Esophagus (tissue), 2 donors: ENCODE data around the gene CBX8. TPM values are rescaled to one million over a fixed set of nuclear protein-coding genes. Genes with fewer than 3 reads are reported as not detected.

Experiments
- H3K27ac ChIP-seq, 2 donors: one replicate each; pipeline ENCODE4 v1.5.1; 2013; ENCODE audit warnings: low read depth in 2 of 2, mild to moderate bottlenecking in 2 of 2, inconsistent platforms in 1 of 2, low read length in 1 of 2, moderate library complexity in 1 of 2
- H3K27me3 ChIP-seq, 2 donors: one replicate each; pipeline ENCODE4 v1.6.1; 2013; ENCODE audit warnings: low read length in 2 of 2, control low read depth in 1 of 2, mild to moderate bottlenecking in 1 of 2; ENCODE audit not compliant: insufficient read depth in 2 of 2, control insufficient read depth in 1 of 2
- H3K36me3 ChIP-seq, 2 donors: one replicate each; pipeline ENCODE4 v1.6.1; 2013; ENCODE audit warnings: low read length in 1 of 2; ENCODE audit not compliant: control insufficient read depth in 2 of 2, insufficient read depth in 2 of 2
- H3K4me1 ChIP-seq, 2 donors: one replicate each; pipeline ENCODE4 v1.6.1; 2013; ENCODE audit warnings: low read length in 1 of 2; ENCODE audit not compliant: control insufficient read depth in 2 of 2, insufficient read depth in 2 of 2
- H3K4me3 ChIP-seq, 2 donors: one replicate each; pipeline ENCODE4 v1.5.1; 2013; ENCODE audit warnings: low read length in 2 of 2, mild to moderate bottlenecking in 2 of 2, low read depth in 1 of 2, moderate library complexity in 1 of 2
- H3K9me3 ChIP-seq, 2 donors: one replicate each; pipeline ENCODE4 v1.6.1; 2013; ENCODE audit warnings: mild to moderate bottlenecking in 2 of 2, low read depth in 1 of 2, low read length in 1 of 2, moderate library complexity in 1 of 2; ENCODE audit not compliant: control insufficient read depth in 2 of 2, insufficient read depth in 1 of 2
- whole genome bisulfite sequencing, 2 donors: extraction: QIAGEN DNeasy Blood & Tissue Kit; methylation state at CpG; one replicate each; pipeline ENCODE4 v1.1.7; 2013; 5-methylcytosine and 5-hydroxymethylcytosine counted together
- polyA plus RNA-seq, 2 donors: library from polyadenylated mRNA; stranded (reverse); fragments of 200-250 nt; gene quantifications; one replicate each; pipeline ENCODE4 v1.2.3, GENCODE V29; 2013
- donor health status: healthy with polysubstance abuse.
- donor health status: Bipolar disorder and iron deficiency.

The CBX8 gene
- polyA plus RNA-seq, 2 donors = 2.2 to 3.2 TPM

GRCh38 chr17:79840989-79841286 lies 44.1 kb upstream of the CBX8 start:
- Histone ChIP-seq H3K36me3 (peaks cover 0 to 3% of the 10 kb centered on the region in 2 donors), H3K4me1 (peaks cover 8 to 32% of the 10 kb centered on the region in 2 donors), H3K27me3 (peaks cover 0 to 22% of the 10 kb centered on the region in 2 donors), H3K9me3 (peaks cover 0 to 5% of the 10 kb centered on the region in 2 donors), H3K27ac (no peak overlapping the region), H3K4me3 (no peak overlapping the region)
- WGBS, 2 donors = 3% methylated on average over 19 of the region's 19 CpGs

- WGBS, 2 donors = 6 to 7% methylated on average over 72 to 74 of the region's 74 CpGs
- Histone ChIP-seq H3K4me1 (peaks cover 8 to 34% of the 10 kb centered on the region in 2 donors), H3K27ac (peak overlapping the region; percentile 97 to 99), H3K36me3 (peaks cover 0 to 5% of the 10 kb centered on the region in 2 donors), H3K4me3 (peak overlapping the region; percentile 32 to 80), H3K9me3 (peaks cover 0 to 5% of the 10 kb centered on the region in 2 donors), H3K27me3 (peaks cover 0 to 22% of the 10 kb centered on the region in 2 donors)
These were observed 43.6 kb upstream of the CBX8 start for GRCh38 chr17:79840269-79840988.

- peaks cover 0 to 5% of the 10 kb centered on the region in 2 donors for H3K9me3 ChIP-seq
- peak within 1 kb of the TSS; percentile 97 to 99 for H3K27ac ChIP-seq
- peaks cover 0 to 14% of the 10 kb centered on the region in 2 donors for H3K36me3 ChIP-seq
- peak within 1 kb of the TSS; percentile 66 to 80 for H3K4me3 ChIP-seq
- H3K27me3 ChIP-seq = peaks cover 0 to 22% of the 10 kb centered on the region in 2 donors
- WGBS, 2 donors = 1 to 2% methylated on average over 58 to 103 of the region's 103 CpGs
- H3K4me1 ChIP-seq = peaks cover 4 to 35% of the 10 kb centered on the region in 2 donors
These were observed 42.7 kb upstream of the CBX8 start, which contains the start of gene CBX4 for GRCh38 chr17:79839356-79840268. TSS of gene CBX4 (minus strand) at chr17:79839440. CDS start at chr17:79839251, 189 bp downstream.

- 1 to 2% methylated on average over 30 to 66 of the region's 67 CpGs for WGBS, 2 donors
- Histone ChIP-seq H3K4me1 (peaks cover 5 to 33% of the 10 kb centered on the region in 2 donors), H3K9me3 (peaks cover 0 to 5% of the 10 kb centered on the region in 2 donors), H3K27ac (peak overlapping the region; percentile 97 to 99), H3K4me3 (peak overlapping the region; percentile 66 to 80), H3K36me3 (peaks cover 3 to 23% of the 10 kb centered on the region in 2 donors), H3K27me3 (peaks cover 0 to 22% of the 10 kb centered on the region in 2 donors)
These were observed 41.8 kb upstream of the CBX8 start for GRCh38 chr17:79838522-79839274.

- 1 to 2% methylated on average over 30 of the region's 30 CpGs for WGBS, 2 donors
- Histone ChIP-seq H3K27ac (peak overlapping the region; percentile 97 to 99), H3K27me3 (peaks cover 0 to 18% of the 10 kb centered on the region in 2 donors), H3K36me3 (peaks cover 5 to 25% of the 10 kb centered on the region in 2 donors), H3K4me3 (peak overlapping the region; percentile 66 to 80), H3K4me1 (peaks cover 5 to 33% of the 10 kb centered on the region in 2 donors), H3K9me3 (peaks cover 0 to 5% of the 10 kb centered on the region in 2 donors)
These were observed 41.1 kb upstream of the CBX8 start for GRCh38 chr17:79837888-79838521.

GRCh38 chr17:79836972-79837887 lies 40.4 kb upstream of the CBX8 start:
- H3K27ac ChIP-seq = peak overlapping the region; percentile 97 to 99
- WGBS, 2 donors = 13 to 15% methylated on average over 41 of the region's 41 CpGs
- H3K4me3 ChIP-seq = peak overlapping the region; percentile 66 to 80
- peaks cover 0 to 14% of the 10 kb centered on the region in 2 donors for H3K27me3 ChIP-seq
- H3K36me3 ChIP-seq = peaks cover 5 to 25% of the 10 kb centered on the region in 2 donors
- H3K4me1 ChIP-seq = peaks cover 11 to 31% of the 10 kb centered on the region in 2 donors
- H3K9me3 ChIP-seq = peaks cover 0 to 5% of the 10 kb centered on the region in 2 donors

- WGBS, 2 donors = 31 to 39% methylated on average over 18 of the region's 18 CpGs
- H3K27ac ChIP-seq = peak overlapping the region; percentile 97 to 99
- H3K4me3 ChIP-seq = peak overlapping the region; percentile 66 to 80
- H3K4me1 ChIP-seq = peaks cover 11 to 37% of the 10 kb centered on the region in 2 donors
- peaks cover 0 to 5% of the 10 kb centered on the region in 2 donors for H3K9me3 ChIP-seq
- H3K27me3 ChIP-seq = peaks cover 0 to 7% of the 10 kb centered on the region in 2 donors
- peaks cover 5 to 25% of the 10 kb centered on the region in 2 donors for H3K36me3 ChIP-seq
These were observed 39.7 kb upstream of the CBX8 start for GRCh38 chr17:79836510-79836971.

GRCh38 chr17:79835953-79836509 lies 39.2 kb upstream of the CBX8 start:
- peaks cover 5 to 25% of the 10 kb centered on the region in 2 donors for H3K36me3 ChIP-seq
- peak overlapping the region; percentile 97 to 99 for H3K27ac ChIP-seq
- H3K27me3 ChIP-seq = peaks cover 0 to 2% of the 10 kb centered on the region in 2 donors
- H3K4me1 ChIP-seq = peaks cover 11 to 42% of the 10 kb centered on the region in 2 donors
- H3K4me3 ChIP-seq = peak overlapping the region; percentile 66 to 80
- 54 to 57% methylated on average over 24 of the region's 24 CpGs for WGBS, 2 donors
- H3K9me3 ChIP-seq = peaks cover 0 to 5% of the 10 kb centered on the region in 2 donors
